ENCODE data around the gene GOLPH3. TPM values are rescaled to one million over a fixed set of nuclear protein-coding genes. Genes with fewer than 3 reads are reported as not detected.
"Not testable (repeated sequence)": the region's sequence is repeated elsewhere in the genome, so short reads cannot be mapped to it uniquely, and the experiment has no call there.

Gene GOLPH3
- total RNA-seq: 71.8 and 86.4 TPM in 2 replicates

GRCh38 chr5:32174011-32174870 is at the start of gene GOLPH3:
Gene GOLPH3 (minus strand): TSS chr5:32174319. CDS start chr5:32174034, 285 bp downstream.
- H3K4me3 ChIP-seq (ENCODE audit: low read depth, low read length): peak within 1 kb of the TSS; percentile 95
- peak; percentile 89 for DNase-seq (ENCODE audit: low read depth)
- TF ChIP-seq, protein P1, sequence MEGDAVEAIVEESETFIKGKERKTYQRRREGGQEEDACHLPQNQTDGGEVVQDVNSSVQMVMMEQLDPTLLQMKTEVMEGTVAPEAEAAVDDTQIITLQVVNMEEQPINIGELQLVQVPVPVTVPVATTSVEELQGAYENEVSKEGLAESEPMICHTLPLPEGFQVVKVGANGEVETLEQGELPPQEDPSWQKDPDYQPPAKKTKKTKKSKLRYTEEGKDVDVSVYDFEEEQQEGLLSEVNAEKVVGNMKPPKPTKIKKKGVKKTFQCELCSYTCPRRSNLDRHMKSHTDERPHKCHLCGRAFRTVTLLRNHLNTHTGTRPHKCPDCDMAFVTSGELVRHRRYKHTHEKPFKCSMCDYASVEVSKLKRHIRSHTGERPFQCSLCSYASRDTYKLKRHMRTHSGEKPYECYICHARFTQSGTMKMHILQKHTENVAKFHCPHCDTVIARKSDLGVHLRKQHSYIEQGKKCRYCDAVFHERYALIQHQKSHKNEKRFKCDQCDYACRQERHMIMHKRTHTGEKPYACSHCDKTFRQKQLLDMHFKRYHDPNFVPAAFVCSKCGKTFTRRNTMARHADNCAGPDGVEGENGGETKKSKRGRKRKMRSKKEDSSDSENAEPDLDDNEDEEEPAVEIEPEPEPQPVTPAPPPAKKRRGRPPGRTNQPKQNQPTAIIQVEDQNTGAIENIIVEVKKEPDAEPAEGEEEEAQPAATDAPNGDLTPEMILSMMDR (IDR thresholded peaks at IDR 0.05; ENCODE audit: insufficient read depth, low read depth, low read length): no peak

DNA sequence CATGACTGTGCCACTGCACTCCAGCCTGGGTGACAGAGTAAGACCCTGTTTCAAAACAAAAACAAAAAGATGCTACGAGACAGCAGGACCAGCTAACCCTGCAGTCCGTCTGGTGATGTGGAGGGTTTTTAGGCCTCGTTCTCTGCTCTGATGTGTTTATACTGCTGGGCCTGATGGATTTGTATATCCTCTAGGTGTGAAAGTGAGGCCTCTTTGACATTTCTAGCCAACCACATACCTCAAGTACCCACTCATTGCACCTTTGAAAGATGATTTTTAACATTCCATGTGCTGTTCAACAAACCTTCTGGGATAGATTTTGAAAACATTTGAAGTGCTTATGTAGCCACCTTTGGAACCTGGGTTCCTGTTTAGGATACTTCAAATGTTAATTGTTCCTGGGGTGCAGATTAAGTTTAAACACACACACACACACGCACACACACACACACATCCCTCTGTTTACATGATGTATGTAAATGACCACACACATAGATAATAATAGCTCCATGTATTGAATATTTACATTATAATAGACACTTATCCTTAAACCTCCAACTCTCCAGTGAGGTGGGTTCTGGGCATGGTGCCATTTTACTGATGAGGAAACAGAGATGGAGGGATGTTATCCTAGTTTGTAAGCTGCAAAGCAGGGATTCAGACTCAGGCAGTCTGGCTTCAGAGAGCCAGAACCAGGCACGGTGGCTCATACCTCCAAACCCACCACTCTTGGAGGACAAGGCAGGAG is 48.8 kb upstream of the GOLPH3 start:
- no peak overlapping the region for H3K4me3 ChIP-seq (ENCODE audit: low read depth, low read length)
- no peak for DNase-seq (ENCODE audit: low read depth)
- TF ChIP-seq, protein P1 (IDR thresholded peaks at IDR 0.05; ENCODE audit: insufficient read depth, low read depth, low read length): no peak

DNA sequence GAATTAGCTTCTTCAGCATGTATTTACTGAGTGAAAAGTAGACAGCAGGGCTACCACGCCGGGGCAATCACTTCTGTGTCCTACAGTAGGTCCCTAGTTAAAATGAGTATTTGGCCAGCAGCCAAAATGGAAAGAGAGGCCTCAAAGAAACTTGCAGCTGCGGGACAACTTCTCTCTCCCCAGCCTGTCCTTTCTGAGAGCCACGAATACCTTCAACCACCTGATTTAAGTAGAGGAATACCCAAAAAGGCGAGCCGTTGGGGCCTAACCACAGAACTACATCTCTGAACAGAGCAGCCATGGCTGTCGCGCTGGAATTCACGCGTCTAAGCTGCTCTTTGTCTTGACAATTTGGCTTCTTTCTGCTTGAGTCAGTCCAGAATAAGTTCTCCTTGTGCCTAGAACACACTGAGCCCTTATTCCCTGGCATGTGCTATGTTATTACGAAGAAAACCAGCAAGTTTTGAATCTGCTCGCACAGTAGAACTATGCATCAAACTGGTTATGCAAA is 43.8 kb upstream of the GOLPH3 start:
- no peak overlapping the region for H3K4me3 ChIP-seq (ENCODE audit: low read depth, low read length)
- TF ChIP-seq, protein P1 (IDR thresholded peaks at IDR 0.05; ENCODE audit: insufficient read depth, low read depth, low read length): no peak
- DNase-seq (ENCODE audit: low read depth): peak; percentile 25

GRCh38 chr5:32214344-32214743 is 40.2 kb upstream of the GOLPH3 start:
- not testable (repeated sequence) for DNase-seq (ENCODE audit: low read depth); H3K4me3 ChIP-seq (ENCODE audit: low read depth, low read length)

GRCh38 chr5:32210151-32210550 is 36.0 kb upstream of the GOLPH3 start:
- no peak overlapping the region for H3K4me3 ChIP-seq (ENCODE audit: low read depth, low read length)
- no peak for DNase-seq (ENCODE audit: low read depth)
- TF ChIP-seq, protein P1 (IDR thresholded peaks at IDR 0.05; ENCODE audit: insufficient read depth, low read depth, low read length): no peak

DNA sequence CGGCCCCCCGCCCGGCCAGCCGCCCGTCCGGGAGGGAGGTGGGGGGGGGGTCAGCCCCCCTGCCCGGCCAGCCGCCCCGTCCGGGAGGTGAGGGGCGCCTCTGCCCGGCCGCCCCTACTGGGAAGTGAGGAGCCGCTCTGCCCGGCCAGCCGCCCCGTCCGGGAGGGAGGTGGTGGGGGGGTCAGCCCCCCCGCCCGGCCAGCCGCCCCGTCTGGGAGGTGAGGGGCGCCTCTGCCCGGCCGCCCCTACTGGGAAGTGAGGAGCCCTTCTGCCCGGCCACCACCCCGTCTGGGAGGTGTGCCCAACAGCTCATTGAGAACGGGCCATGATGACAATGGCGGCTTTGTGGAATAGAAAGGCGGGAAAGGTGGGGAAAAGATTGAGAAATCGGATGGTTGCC is 34.7 kb upstream of the GOLPH3 start:
- H3K4me3 ChIP-seq (ENCODE audit: low read depth, low read length); DNase-seq (ENCODE audit: low read depth): not testable (repeated sequence)

DNA sequence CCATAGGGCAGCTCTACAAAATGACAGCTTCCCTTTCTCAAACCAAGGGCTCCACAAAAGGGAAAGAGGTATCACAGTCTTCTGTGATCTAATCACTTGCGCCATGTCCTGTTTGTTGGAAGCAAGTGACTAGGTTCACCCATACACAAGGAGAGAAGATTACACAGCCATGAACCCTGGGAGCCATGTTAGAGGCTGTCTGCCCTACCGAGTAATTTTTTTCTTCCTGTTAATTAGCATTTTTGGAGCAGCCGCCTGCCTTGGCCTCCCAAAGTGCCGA is 33.2 kb upstream of the GOLPH3 start:
- no peak for DNase-seq (ENCODE audit: low read depth)
- TF ChIP-seq, protein P1 (IDR thresholded peaks at IDR 0.05; ENCODE audit: insufficient read depth, low read depth, low read length): no peak
- H3K4me3 ChIP-seq (ENCODE audit: low read depth, low read length): no peak overlapping the region

Data from fibroblast of villous mesenchyme (primary cell).